Spleen (tissue), 7 donors: ENCODE measurements around the gene SPINK14.

Source experiments
- CTCF ChIP-seq, 11 experiments: fragments of 200-600 bp in 7 of 11; fragments of 450-650 bp in 4 of 11; sonication (generic) in 4 of 11; IDR thresholded peaks in 8 of 11; conservative IDR thresholded peaks in 3 of 11; 1 replicate in 7 of 11; 2 replicates in 4 of 11; pipeline versions ENCODE4 v1.4.0 to v1.8.0; 2016 to 2021; ENCODE audit warnings: antibody characterized with exemption in 11 of 11, inconsistent platforms in 4 of 11, mild to moderate bottlenecking in 1 of 11
- POLR2A ChIP-seq, 3 donors: fragments of 450-650 bp; IDR thresholded peaks; one replicate each; pipeline ENCODE4 v1.5.1; 2017; ENCODE audit warnings: antibody characterized with exemption in 3 of 3, mild to moderate bottlenecking in 1 of 3
- POLR2AphosphoS5 ChIP-seq, 3 donors: sonication (generic); formaldehyde crosslinking; IDR thresholded peaks; one replicate each; pipeline ENCODE4 v1.5.1; 2017; ENCODE audit warnings: antibody characterized with exemption in 3 of 3
- donor health status: DM: no; HTN: no; CAD: no; lungs with moderate emphysema.
- donor health status: DM: no; HTN: no; CAD: no.
- donor health status: DM: no; HTN: no; CAD: no.

- TF ChIP-seq CTCF (IDR thresholded peaks at IDR 0.05 in 8 of 11, conservative IDR thresholded peaks at IDR 0.05 in 3 of 11) (no peak), POLR2A (IDR thresholded peaks at IDR 0.05) (no peak), POLR2AphosphoS5 (IDR thresholded peaks at IDR 0.05) (no peak)
Measured at GRCh38 chr5:148205865-148206264, 37.5 kb downstream of the SPINK14 start.
